Measurements from ENCODE around the gene BRD4. TPM values are rescaled to one million over a fixed set of nuclear protein-coding genes. Genes with fewer than 3 reads are reported as not detected.

Gene BRD4
- polyA plus RNA-seq, 3 donors, result 12.5 to 35.8 (median 23.1) TPM

DNA sequence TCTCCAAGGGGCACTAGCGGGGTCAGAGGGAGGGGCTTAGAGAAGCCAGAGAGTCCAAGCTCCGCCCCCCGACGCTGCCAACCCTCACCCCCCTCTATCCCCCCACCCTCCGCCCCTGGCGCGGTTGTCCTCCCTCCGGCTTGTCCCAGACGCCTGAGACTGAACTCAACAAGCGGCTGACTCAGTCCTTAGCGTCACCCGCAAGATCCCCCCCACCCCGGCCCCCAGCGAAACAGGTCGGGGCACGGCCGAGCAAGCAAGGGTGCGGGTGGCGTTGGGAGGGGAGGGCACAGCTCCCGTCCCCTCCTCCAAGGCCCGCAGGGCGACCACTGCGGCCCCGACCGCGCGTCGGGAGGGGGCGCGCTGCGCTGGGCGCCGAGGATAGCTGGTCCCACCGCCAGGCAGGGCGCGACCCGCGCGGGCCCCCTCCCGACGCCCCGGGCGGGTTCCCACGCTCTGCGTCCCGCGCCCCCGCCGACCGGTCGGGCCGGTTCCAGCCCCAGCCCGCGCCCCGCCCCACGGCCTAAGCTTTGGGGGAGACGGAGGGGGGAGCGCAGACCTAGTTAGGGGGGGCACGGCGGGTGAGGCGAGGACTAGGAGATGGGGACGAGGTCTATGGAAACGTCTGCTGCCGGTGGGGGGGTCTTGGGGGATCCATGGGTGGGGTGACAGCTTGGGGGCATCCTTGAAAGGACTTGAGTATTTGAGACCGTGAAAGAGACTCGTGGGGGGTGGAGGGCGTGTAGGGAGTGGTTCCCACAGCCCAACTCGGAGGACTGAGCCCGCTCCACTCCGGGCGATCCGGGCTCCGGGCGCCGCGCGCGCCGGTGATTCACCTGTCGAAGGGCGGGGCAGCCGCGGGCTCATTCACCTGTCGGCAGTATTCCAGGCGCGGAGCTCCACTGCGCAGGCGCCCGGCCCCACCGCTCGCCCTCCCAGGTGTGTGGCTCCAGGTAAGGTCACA lies 136.7 kb downstream of the BRD4 start:
- no peak overlapping the region for H3K27ac ChIP-seq (ENCODE audit: low read depth, low read length)
- WGBS, 3 donors, result 3 to 6% (median 5%) methylated on average over 76 to 91 of the region's 91 CpGs

DNA sequence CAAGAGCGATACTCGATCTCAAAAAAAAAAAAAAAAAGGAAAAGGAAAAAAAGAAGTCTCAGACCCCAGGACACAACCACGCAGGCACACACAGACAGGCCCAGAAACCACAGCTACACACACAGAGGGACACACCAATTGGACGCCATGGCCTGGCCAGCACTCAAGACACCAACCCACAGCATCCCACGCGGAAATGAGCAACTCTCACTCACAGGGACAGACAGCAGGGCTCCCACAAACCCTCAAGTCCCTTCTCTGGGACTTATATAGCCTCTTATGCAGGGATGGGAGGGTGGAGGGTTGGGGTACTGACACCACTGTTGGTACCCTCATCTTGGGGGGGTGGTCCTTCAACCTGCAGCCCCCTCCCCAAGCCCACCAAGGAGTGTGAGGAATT lies 137.4 kb downstream of the BRD4 start:
- WGBS, 3 donors, result 34 to 78% (median 45%) methylated on average over 5 to 6 of the region's 6 CpGs
- no peak overlapping the region for H3K27ac ChIP-seq (ENCODE audit: low read depth, low read length)

DNA sequence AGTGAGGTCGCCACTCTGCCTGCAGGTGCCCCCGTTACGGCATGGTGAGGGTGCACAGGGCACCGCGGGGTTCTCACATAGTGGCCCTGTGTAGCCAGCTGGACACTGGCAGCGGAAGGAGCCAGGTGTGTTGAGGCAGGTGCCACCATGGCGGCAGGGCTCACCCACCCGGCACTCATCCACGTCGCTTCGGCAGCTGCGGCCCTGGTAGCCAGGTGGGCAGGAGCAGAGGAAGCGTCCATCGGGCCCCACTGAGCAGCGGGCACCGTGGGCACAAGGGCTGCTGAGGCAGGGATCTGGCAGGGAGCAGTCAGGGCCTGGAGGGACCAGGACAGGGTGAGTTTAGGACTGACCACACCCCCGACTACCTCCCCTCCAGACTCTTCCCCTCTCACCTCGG lies 140.4 kb downstream of the BRD4 start:
- 95 to 97% (median 95%) methylated on average over 13 to 18 of the region's 18 CpGs for WGBS, 3 donors
- H3K27ac ChIP-seq (ENCODE audit: low read depth, low read length), result no peak overlapping the region

DNA sequence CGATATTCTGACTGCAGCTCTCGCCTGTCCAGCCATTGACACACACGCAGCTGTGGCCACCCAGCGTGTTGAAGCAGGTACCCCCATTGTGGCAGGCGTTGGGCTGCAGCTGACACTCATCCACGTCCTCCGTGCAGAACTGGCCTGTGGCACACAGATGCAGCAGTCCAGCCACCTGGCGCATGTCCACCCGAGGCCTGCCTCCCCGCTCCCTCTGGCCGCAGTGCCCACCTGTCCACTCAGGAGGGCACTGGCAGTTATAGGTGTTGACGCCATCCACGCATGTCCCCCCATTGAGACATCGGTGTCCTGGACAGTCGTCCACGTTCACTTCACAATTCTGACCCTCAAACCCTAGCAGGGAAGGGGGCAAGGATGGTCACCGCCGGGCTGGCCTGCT lies 140.8 kb downstream of the BRD4 start:
- 89 to 94% (median 89%) methylated on average over 18 of the region's 18 CpGs for WGBS, 3 donors

DNA sequence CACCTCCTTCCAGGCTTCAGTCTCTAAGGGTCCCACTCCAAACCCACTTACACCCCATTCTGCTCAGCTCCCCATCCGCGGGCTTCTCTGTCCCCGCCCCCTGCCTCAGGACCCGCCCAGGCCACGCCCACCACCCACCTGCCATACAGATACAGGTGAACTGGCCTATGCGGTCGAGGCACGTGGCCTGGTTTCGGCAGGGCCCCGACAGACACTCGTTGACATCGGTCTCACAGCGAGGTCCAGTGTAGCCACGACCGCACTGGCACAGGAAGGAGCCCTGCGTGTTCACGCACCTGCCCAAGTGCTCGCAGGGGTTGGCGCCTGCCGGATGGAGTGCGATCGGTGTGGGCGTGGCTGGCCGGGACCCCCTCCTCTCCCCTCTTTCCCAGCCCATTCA lies 143.5 kb downstream of the BRD4 start:
- no peak overlapping the region for H3K27ac ChIP-seq (ENCODE audit: low read depth, low read length)
- WGBS, 3 donors, result 86 to 92% (median 87%) methylated on average over 24 of the region's 24 CpGs

More for the DNA sequence above, 140.8 kb downstream of the BRD4 start:
- no peak overlapping the region for H3K27ac ChIP-seq (ENCODE audit: low read depth, low read length)

DNA sequence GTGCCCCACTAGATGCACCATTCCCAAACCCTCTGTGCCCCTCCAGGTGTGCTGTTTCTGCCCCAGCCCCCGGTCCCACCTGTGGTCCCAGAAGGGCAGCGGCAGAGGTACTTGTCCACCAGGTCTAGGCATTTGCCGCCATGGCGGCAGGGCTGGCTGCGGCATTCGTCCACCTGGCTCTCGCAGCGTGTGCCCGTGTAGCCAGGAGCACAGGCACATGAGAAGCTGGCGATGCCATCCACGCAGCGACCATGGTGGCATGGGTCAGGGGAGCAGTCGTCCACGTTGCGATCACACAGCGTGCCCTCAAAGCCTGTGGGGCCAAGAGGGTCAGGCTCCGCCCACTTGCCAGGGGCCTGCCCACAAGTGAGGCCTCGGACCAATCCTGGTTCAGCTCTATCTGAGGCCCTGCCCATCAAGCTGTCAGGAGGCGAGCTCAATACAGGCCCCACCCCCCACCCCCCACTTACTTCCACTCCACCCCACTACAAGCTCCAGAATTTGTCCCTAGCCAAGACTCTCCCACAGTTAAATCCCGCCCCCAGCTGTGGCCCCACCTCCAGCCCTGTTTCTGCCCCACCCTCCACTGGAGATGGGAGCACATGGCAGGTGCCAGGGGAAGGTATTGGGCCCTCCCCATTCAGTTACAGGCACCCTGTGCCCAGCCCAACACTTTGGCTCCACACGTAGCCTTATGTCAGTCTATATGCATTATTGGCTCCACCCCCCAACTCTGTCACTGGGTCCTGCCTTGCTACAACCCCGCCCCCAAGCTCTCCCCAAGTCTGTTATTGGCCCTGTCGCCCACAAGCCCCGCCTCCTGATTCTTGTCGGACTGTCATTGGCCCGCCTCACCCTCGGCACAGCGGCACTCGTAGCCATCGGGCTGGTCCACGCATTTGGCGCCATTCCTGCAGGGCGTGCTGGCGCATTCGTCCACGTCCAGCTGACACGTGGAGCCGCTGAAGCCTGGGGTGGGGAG lies 145.0 kb downstream of the BRD4 start:
- WGBS, 3 donors, result 90 to 95% (median 94%) methylated on average over 37 to 38 of the region's 38 CpGs
- H3K27ac ChIP-seq (ENCODE audit: low read depth, low read length), result no peak overlapping the region

Other genes with a start within 250 kb of the BRD4 start
- gene SYDE1, start 225.1 kb downstream of the BRD4 start, polyA plus RNA-seq, result 10 to 100 TPM in 2 of 3 donors, 1 to 10 TPM in 1; 3.6 to 17.7 (median 16.2) TPM
- 10 to 100 TPM in 2 of 3 donors, 1 to 10 TPM in 1; 6.7 to 42.7 (median 35.4) TPM for gene NOTCH3, start 131.5 kb downstream of the BRD4 start, polyA plus RNA-seq
- under 1 TPM in 2 of 3 donors, not detected in 1; 0.25 to 0.28 TPM for gene EPHX3, start 100.1 kb downstream of the BRD4 start, polyA plus RNA-seq
- gene AKAP8, start 47.2 kb upstream of the BRD4 start, polyA plus RNA-seq, result 10 to 100 TPM in 2 of 3 donors, 1 to 10 TPM in 1; 8.7 to 19.3 (median 13.3) TPM
- 10 to 100 TPM; 40.5 to 79.6 (median 49.9) TPM for gene AKAP8L, start 86.4 kb upstream of the BRD4 start, polyA plus RNA-seq
- gene WIZ, start 117.4 kb upstream of the BRD4 start, polyA plus RNA-seq, result 10 to 100 TPM; 15.3 to 37.3 (median 22.3) TPM
- 1 to 10 TPM in 2 of 3 donors, under 1 TPM in 1; 0.86 to 3.9 (median 3.3) TPM for gene RASAL3, start 132.0 kb upstream of the BRD4 start, polyA plus RNA-seq
- under 1 TPM in 1 of 3 donors, not detected in 2; 0.06 TPM for gene PGLYRP2, start 147.0 kb upstream of the BRD4 start, polyA plus RNA-seq
- under 1 TPM in 2 of 3 donors, not detected in 1; 0.10 to 0.61 TPM for gene CYP4F22, start 176.0 kb upstream of the BRD4 start, polyA plus RNA-seq